Brain microvascular endothelial cell (primary cell): Measurements from ENCODE around the gene USP17L29.
"Not testable (repeated sequence)": the region's sequence is repeated elsewhere in the genome, so short reads cannot be mapped to it uniquely, and the experiment has no call there.

ENCODE experiments used
- DNase-seq: peaks from one replicate; pipeline ENCODE4 v3.0.0-alpha.2; 2020
- H3K27ac ChIP-seq: fragments of 250-450 bp; sonication (Bioruptor Pico); 2 replicates; pipeline ENCODE4 v1.5.1; 2020; ENCODE audit warnings: mild to moderate bottlenecking, moderate library complexity
- H3K27me3 ChIP-seq: fragments of 250-450 bp; sonication (Bioruptor Pico); replicated peaks from 2 replicates; pipeline ENCODE4 v1.5.1; 2020; ENCODE audit warnings: mild to moderate bottlenecking
- H3K36me3 ChIP-seq: fragments of 250-450 bp; sonication (Bioruptor Pico); replicated peaks from 2 replicates; pipeline ENCODE4 v1.5.1; 2020; ENCODE audit warnings: mild to moderate bottlenecking
- H3K4me3 ChIP-seq: 2 replicates; pipeline ENCODE4 v1.5.1; 2011; ENCODE audit warnings: low read depth, mild to moderate bottlenecking, control low read depth, low read length, moderate library complexity
- in situ Hi-C: cut with HindIII; loops from 2 replicates; pipeline ENCODE4 v1.10.0; 2017; ENCODE audit warnings: low sequenced_read_pairs, low pct_ligation_motif_present
- TF ChIP-seq, protein P1 (sequence below): IDR thresholded peaks from 2 replicates; pipeline ENCODE4 v1.5.1; 2011; ENCODE audit warnings: low read depth, mild to moderate bottlenecking, moderate library complexity, low read length, control low read depth, inconsistent platforms; ENCODE audit errors: missing control alignments

Gene USP17L29

DNA sequence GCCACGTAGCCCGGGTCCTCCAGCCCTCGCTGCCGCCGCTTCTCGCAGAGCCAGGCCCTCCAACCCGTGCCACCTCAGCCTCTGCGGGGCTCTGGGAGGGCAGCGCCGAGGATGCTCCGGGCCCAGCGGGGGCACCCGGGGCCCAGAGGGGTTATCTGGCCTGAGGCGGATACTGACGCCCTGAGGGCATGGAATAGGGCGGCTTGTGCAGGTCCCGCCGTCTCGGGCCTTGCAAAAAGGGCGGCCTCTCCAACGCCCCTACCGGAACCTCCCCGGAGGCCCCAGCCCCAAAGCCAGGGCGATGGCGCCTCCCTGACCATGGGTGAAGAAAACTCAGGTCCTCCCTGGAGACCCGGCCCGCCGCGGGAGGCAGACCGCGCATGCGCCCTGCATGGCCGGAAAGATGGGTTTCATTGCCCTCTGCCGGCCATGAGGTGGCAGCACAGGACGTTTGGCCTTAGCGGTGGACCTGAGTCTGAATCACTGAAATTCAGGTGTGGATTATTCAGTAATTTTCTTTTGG is 27.6 kb downstream of the USP17L29 start:
- H3K27ac ChIP-seq, H3K4me3 ChIP-seq: not testable (repeated sequence)

GRCh38 chr4:9384126-9384525 is 30.7 kb downstream of the USP17L29 start:
- in situ Hi-C loops, result no loop called here
- Histone ChIP-seq H3K36me3 (no peaks in the 10 kb centered on the region), H3K27ac (no peak overlapping the region), H3K27me3 (no peaks in the 10 kb centered on the region), H3K4me3 (no peak overlapping the region)
- TF ChIP-seq, protein P1, sequence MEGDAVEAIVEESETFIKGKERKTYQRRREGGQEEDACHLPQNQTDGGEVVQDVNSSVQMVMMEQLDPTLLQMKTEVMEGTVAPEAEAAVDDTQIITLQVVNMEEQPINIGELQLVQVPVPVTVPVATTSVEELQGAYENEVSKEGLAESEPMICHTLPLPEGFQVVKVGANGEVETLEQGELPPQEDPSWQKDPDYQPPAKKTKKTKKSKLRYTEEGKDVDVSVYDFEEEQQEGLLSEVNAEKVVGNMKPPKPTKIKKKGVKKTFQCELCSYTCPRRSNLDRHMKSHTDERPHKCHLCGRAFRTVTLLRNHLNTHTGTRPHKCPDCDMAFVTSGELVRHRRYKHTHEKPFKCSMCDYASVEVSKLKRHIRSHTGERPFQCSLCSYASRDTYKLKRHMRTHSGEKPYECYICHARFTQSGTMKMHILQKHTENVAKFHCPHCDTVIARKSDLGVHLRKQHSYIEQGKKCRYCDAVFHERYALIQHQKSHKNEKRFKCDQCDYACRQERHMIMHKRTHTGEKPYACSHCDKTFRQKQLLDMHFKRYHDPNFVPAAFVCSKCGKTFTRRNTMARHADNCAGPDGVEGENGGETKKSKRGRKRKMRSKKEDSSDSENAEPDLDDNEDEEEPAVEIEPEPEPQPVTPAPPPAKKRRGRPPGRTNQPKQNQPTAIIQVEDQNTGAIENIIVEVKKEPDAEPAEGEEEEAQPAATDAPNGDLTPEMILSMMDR, result no peak
- no peak for DNase-seq

More for the DNA sequence above, 27.6 kb downstream of the USP17L29 start:
- H3K36me3 ChIP-seq, H3K27me3 ChIP-seq, in situ Hi-C loops: not testable (repeated sequence)
- peak; percentile 19 for DNase-seq
- TF ChIP-seq, protein P1, result peak; percentile 8

DNA sequence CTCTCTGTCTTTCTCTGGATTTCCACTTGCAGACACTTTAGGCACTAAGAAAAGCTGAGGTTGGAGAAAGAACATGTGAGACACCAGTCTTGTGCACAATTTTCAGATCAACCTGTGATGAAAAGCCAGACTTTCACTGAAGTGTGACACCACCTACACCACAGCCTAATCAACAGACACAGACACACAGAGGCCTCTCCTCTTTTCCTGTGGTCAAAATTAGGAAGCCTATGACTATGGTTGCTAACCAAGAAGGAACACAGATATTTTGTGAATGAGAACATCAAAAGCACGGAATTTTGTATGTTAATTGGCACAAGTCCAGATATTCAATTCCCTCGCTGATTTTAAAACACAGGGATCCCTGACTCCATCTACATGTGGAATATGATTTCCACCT is 35.6 kb downstream of the USP17L29 start:
- in situ Hi-C loops, H3K27ac ChIP-seq, H3K27me3 ChIP-seq, H3K4me3 ChIP-seq, DNase-seq, H3K36me3 ChIP-seq: not testable (repeated sequence)
